HCT116 (cell line): Measurements from ENCODE around the gene GALNT14. TPM values are rescaled to one million over a fixed set of nuclear protein-coding genes. Genes with fewer than 3 reads are reported as not detected.
A peak's percentile ranks its signal among the peaks of the same experiment; 100 is the strongest.

ENCODE experiments used
- ATAC-seq: fragments of 200-7000 bp; cut with Tn5 transposase; 2 replicates; pipeline ENCODE4 v1.9.1; 2020; ENCODE audit warnings: mild to moderate bottlenecking, moderate library complexity
- BruUV-seq: library from RNA; stranded (reverse); fragments of 400-500 nt; replicated peaks from 2 replicates; lab custom pipeline; 2021; lab: Mats Ljungman, UMichigan
- CTCF ChIA-PET: fragments of 300-600 bp; sonication (Branson Sonifier 250); formaldehyde crosslinking; loops from one replicate; lab custom pipeline; 2021; ENCODE audit warnings: antibody characterized with exemption; lab: Charles Lee
- POLR2A ChIA-PET: fragments of 300-600, 350-600 bp; sonication (Branson Sonifier 250); formaldehyde crosslinking; loops from one replicate; lab custom pipeline; 2021; ENCODE audit warnings: antibody characterized with exemption; lab: Charles Lee
- RAD21 ChIA-PET, 2 experiments: fragments of 300-600 bp; sonication (Branson Sonifier 250); formaldehyde crosslinking; loops; one replicate each; lab custom pipeline; 2023; ENCODE audit warnings: low total read pairs in 2 of 2; ENCODE audit not compliant: uncharacterized antibody in 2 of 2, unreplicated experiment in 2 of 2, low non-redundant PET in 1 of 2; lab: Charles Lee
- DNase-seq: peaks from one replicate; pipeline ENCODE4 v3.0.0-alpha.2; 2010; ENCODE audit warnings: low read depth, low spot score
- H2AFZ ChIP-seq: fragments of 200-600 bp; shearing (Covaris generic), sonication (generic); 2 replicates; pipeline ENCODE4 v1.6.1; 2017; ENCODE audit warnings: low read depth, mixed run types, mixed read lengths, antibody characterized with exemption, low read length; ENCODE audit not compliant: poor library complexity, severe bottlenecking
- H3K27ac ChIP-seq: 2 replicates; pipeline ENCODE4 v1.5.1; 2012; ENCODE audit warnings: low read depth, low read length
- H3K27me3 ChIP-seq: fragments of 200-600 bp; sonication (generic); 2 replicates; pipeline ENCODE4 v1.6.1; 2016; ENCODE audit warnings: mixed run types, low read length, mixed read lengths; ENCODE audit not compliant: insufficient read depth
- H3K36me3 ChIP-seq, 2 experiments: fragments of 200-500 bp in 1 of 2; fragments of 200-600 bp in 1 of 2; sonication (Bioruptor generic) in 1 of 2; sonication (generic) in 1 of 2; 2 replicates each; pipeline versions ENCODE4 v1.5.1 to v1.6.1; 2014 to 2016; ENCODE audit warnings: low read length in 2 of 2, inconsistent platforms in 1 of 2, mixed read lengths in 1 of 2, mixed run types in 1 of 2; ENCODE audit not compliant: insufficient read depth in 2 of 2, control insufficient read depth in 1 of 2
- H3K4me1 ChIP-seq, 2 experiments: fragments of 200-600 bp in 1 of 2; sonication (generic) in 1 of 2; 2 replicates each; pipeline versions ENCODE4 v1.5.1 to v1.6.1; 2012 to 2017; ENCODE audit warnings: low read length in 2 of 2, inconsistent platforms in 1 of 2, mild to moderate bottlenecking in 1 of 2, mixed read lengths in 1 of 2, mixed run types in 1 of 2, moderate library complexity in 1 of 2; ENCODE audit not compliant: insufficient read depth in 2 of 2, control insufficient read depth in 1 of 2
- H3K4me2 ChIP-seq: fragments of 200-600 bp; sonication (generic); 2 replicates; pipeline ENCODE4 v1.6.1; 2017; ENCODE audit warnings: mixed run types, low read length, mixed read lengths
- H3K4me3 ChIP-seq, 2 experiments: fragments of 200-600 bp in 1 of 2; sonication (generic) in 1 of 2; replicated peaks in 1 of 2; 2 replicates each; pipeline ENCODE4 v1.5.1; 2011 to 2016; ENCODE audit warnings: low read length in 2 of 2, control low read depth in 1 of 2, low read depth in 1 of 2, mild to moderate bottlenecking in 1 of 2, mixed read lengths in 1 of 2, mixed run types in 1 of 2
- H3K79me2 ChIP-seq: fragments of 200-600 bp; sonication (generic); 2 replicates; pipeline ENCODE4 v1.6.1; 2017; ENCODE audit warnings: mild to moderate bottlenecking, mixed run types, low read length, moderate library complexity, mixed read lengths; ENCODE audit not compliant: insufficient read depth
- H3K9ac ChIP-seq: fragments of 200-600 bp; sonication (generic); 2 replicates; pipeline ENCODE4 v1.6.1; 2016; ENCODE audit warnings: low read length, mixed read lengths
- H3K9me2 ChIP-seq: fragments of 200-600 bp; sonication (generic), shearing (Covaris generic); 2 replicates; pipeline ENCODE4 v1.6.1; 2017; ENCODE audit warnings: mixed run types, mild to moderate bottlenecking, moderate library complexity; ENCODE audit not compliant: insufficient read depth
- H3K9me3 ChIP-seq, 2 experiments: fragments of 200-500 bp in 1 of 2; fragments of 200-600 bp in 1 of 2; sonication (Bioruptor generic) in 1 of 2; sonication (generic) in 1 of 2; 2 replicates each; pipeline ENCODE4 v1.6.1; 2014 to 2017; ENCODE audit warnings: low read length in 2 of 2, mixed read lengths in 2 of 2, inconsistent platforms in 1 of 2, low read depth in 1 of 2, mild to moderate bottlenecking in 1 of 2, mixed run types in 1 of 2, moderate library complexity in 1 of 2; ENCODE audit not compliant: control insufficient read depth in 1 of 2, insufficient read depth in 1 of 2
- H4K20me1 ChIP-seq: fragments of 200-600 bp; sonication (generic), shearing (Covaris generic); 2 replicates; pipeline ENCODE4 v1.6.1; 2017; ENCODE audit warnings: mixed run types, mild to moderate bottlenecking, moderate library complexity; ENCODE audit not compliant: insufficient read depth
- CEBPB ChIP-seq: IDR thresholded peaks from 2 replicates; pipeline ENCODE4 v1.6.1; 2012; ENCODE audit warnings: low read depth
- CTCF ChIP-seq, 3 experiments: fragments of 200-600 bp in 1 of 3; sonication (generic) in 1 of 3; IDR thresholded peaks in 2 of 3; conservative IDR thresholded peaks in 1 of 3; 2 replicates each; pipeline ENCODE4 v1.5.1; 2012 to 2017; ENCODE audit warnings: low read depth in 2 of 3, low read length in 2 of 3, antibody characterized with exemption in 1 of 3, borderline replicate concordance in 1 of 3, control low read depth in 1 of 3, mild to moderate bottlenecking in 1 of 3, mixed read lengths in 1 of 3, mixed run types in 1 of 3, moderate library complexity in 1 of 3; ENCODE audit not compliant: insufficient read depth in 1 of 3
- EZH2 ChIP-seq: fragments of 200-600 bp; sonication (generic); IDR thresholded peaks from 2 replicates; pipeline ENCODE4 v1.6.1; 2017; ENCODE audit warnings: antibody characterized with exemption, mixed run types
- EZH2phosphoT487 ChIP-seq: fragments of 200-600 bp; IDR thresholded peaks from 2 replicates; pipeline ENCODE4 v1.6.1; 2018; ENCODE audit warnings: antibody characterized with exemption, borderline replicate concordance
- MAX ChIP-seq: IDR thresholded peaks from 2 replicates; pipeline ENCODE4 v1.6.1; 2012
- RAD21 ChIP-seq: IDR thresholded peaks from 2 replicates; pipeline ENCODE4 v1.6.1; 2012; ENCODE audit warnings: low read depth, mild to moderate bottlenecking
- intact Hi-C: fragments of 100-400 bp; cut with micrococcal nuclease; formaldehyde crosslinking; loops from 2 replicates; pipeline ENCODE4 v1.10.0; 2022
- total RNA-seq: library from RNA; stranded (reverse); gene quantifications from one replicate; pipeline ENCODE4 v1.2.1, GENCODE V29; 2021; ENCODE audit not compliant: unreplicated experiment

GALNT14 gene
- total RNA-seq, 1 experiment from 2014 or later = 11.2 TPM

GRCh38 chr2:31170071-31170698 is 31.9 kb upstream of the GALNT14 start:
- Histone ChIP-seq H3K36me3 (no peaks in the 10 kb centered on the region), H3K4me3 (no peak overlapping the region), H3K9me3 (no peaks in the 10 kb centered on the region), H3K27ac (no peak overlapping the region), H3K27me3 (peaks cover 21% of the 10 kb centered on the region; the same call in 1 of the 2 replicates), H2AFZ (no peak overlapping the region), H3K79me2 (no peaks in the 10 kb centered on the region), H3K9me2 (no peaks in the 10 kb centered on the region), H4K20me1 (no peaks in the 10 kb centered on the region), H3K4me2 (no peak overlapping the region), H3K9ac (no peak overlapping the region)
- peak; percentile 97 for ATAC-seq
- CTCF ChIA-PET = interaction anchor here (0.6 to 4.3 kb wide), 15 partner anchors 14 to 1006 kb away, joined by 3 to 66 read pairs (median 4); partner anchors contain the start of gene GALNT14
- peak; percentile 40 for DNase-seq
- intact Hi-C loops = loop anchor here (1.0 kb wide), 2 partner anchors 308 to 456 kb away; no protein-coding TSS in a partner anchor
- BruUV-seq = no TSS peak
- POLR2A ChIA-PET = no interaction called here
- RAD21 ChIA-PET = interaction anchor here (1.0 to 1.1 kb wide), 3 partner anchors 308 to 459 kb away, joined by 4 to 5 read pairs (median 4); no protein-coding TSS in a partner anchor
- TF ChIP-seq RAD21 (peak; percentile 89), EZH2phosphoT487 (no peak), EZH2 (no peak), CEBPB (no peak), MAX (no peak), CTCF (IDR thresholded peaks at IDR 0.05 in 2 of 3, conservative IDR thresholded peaks at IDR 0.05 in 1 of 3; ENCODE audit: borderline replicate concordance in 1 of 3, insufficient read depth in 1 of 3, low read depth in 2 of 3, low read length in 2 of 3) (peak; percentile 86 to 92 (median 90))
- TF ChIP-seq, all 23 proteins: peak for 2
- no peaks in the 10 kb centered on the region for H3K4me1 ChIP-seq
